CD4-positive, alpha-beta T cell treated with Interleukin-12 subunit alpha and Interleukin-12 subunit beta, for 1 hour (primary cell): ENCODE data around the gene PSG11.
"Not testable (repeated sequence)": the region's sequence is repeated elsewhere in the genome, so short reads cannot be mapped to it uniquely, and the experiment has no call there.

Experiments
- DNase-seq: peaks from one replicate; pipeline ENCODE4 v3.0.0-alpha.2; 2020

Gene PSG11

DNA sequence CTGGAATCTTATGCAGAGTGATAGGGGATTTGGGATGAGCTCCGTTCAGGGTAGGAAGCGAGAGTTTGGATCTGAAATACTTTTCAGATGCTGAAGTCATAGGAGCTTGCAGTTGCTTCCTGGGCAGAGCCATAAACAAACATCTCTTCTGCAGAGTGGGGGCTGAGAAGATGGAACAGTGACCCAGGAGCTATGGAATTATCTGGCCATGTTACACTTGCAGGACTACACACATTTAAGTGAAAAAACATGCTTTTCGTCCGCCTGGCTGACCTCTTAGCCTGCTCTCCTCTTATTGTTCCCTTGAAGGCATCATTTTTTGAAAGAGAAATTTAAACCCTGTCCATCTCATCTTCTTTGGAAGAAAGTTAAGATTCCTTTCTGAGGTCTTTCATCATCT, 40.7 kb downstream of the PSG11 start:
- no peak for DNase-seq

DNA sequence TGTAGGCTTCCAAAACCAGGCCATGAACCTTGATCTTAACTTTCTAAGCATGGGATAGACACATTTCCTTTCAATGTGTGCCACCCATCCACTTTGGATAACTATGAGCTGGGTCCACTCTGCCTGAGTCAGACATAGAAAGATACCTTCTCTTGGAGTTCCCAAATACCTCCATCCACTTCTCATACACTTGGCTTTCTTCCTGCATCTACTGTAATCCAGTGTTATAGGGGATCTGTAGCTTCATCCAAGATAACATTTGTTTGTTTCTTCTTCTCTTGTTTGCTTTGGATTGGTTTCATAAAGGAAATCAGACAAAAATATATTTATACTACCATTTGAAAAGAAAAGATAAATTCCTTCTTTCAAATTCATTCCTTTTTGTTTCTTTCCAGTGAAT, 44.2 kb downstream of the PSG11 start:
- DNase-seq = not testable (repeated sequence)

DNA sequence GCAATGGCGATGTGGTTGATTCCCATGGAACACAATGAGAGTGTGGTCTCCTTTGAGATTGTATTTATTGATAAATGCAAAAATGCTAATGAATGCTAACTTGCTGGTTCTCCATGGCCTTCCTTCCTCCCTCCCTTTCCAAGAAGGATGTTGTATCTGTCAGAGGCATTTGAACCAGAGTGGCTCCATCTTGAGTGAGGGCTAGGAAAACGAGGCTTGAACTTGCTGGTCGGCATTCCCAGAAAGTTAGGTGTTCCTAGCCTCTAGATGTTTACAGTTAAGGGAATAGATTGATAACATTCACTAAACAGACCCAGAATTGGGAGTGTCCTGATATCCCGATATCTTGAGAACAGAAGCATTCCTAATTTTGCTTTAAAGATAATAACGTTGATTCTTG, 54.8 kb downstream of the PSG11 start:
- not testable (repeated sequence) for DNase-seq

DNA sequence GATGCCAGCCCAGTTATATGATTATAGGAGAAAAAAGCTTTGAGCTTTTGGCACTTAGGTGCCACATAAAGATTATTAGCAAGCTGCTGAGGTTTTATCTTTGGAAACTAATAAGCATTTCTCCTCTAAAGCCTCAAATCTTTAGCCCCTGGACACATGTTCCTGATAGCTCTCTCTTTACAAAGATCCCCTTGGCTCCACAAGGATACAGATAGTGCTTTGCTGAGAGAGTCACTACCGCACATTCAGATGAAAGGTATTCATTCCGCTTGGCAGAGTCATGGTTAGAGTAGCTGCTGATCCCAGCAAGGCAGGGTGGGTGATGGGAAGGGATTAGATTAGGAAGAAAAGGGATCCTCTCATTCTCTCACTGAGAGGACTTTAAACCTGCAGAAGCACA, 61.1 kb downstream of the PSG11 start:
- DNase-seq = no peak

DNA sequence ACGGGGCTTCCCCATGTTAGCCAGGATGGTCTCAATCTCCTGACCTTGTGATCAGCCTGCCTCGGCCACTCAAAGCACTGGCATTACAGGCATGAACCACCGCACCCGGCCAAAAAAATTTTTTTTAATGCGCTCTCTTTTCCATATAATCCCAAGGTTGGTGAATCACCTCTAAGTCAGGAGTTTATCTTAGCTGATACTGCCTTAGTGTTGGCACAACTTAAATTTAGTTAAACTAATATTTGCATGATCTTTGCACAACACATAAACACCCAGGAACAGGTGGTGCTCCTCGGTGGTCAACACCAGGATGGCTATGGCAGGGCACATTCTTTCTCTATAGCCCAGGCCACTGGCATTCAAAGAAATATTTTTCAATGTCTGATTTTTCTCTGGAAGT, 65.2 kb downstream of the PSG11 start:
- no peak for DNase-seq
